A549 (cell line): ENCODE data around the gene GLIS1. TPM values are rescaled to one million over a fixed set of nuclear protein-coding genes. Genes with fewer than 3 reads are reported as not detected.

Experiments
- ATAC-seq, 2 experiments: fragments of 200-7000 bp in 1 of 2; fragments of >200 bp in 1 of 2; cut with Nextera tagmentation in 1 of 2; cut with Tn5 transposase in 1 of 2; 3 replicates each; pipeline versions ENCODE4 v1.8.0 to v1.9.1; 2018 to 2020; ENCODE audit warnings: mild to moderate bottlenecking in 1 of 2, moderate library complexity in 1 of 2
- CTCF ChIA-PET: fragments of 300-600 bp; sonication (Branson Sonifier 250); formaldehyde crosslinking; extraction: SDS; loops from one replicate; lab custom pipeline; 2021; ENCODE audit warnings: antibody characterized with exemption, inconsistent platforms; lab: Yijun Ruan, JAX
- POLR2A ChIA-PET: fragments of 350-600 bp; formaldehyde crosslinking; extraction: SDS; loops from one replicate; lab custom pipeline; 2021; ENCODE audit warnings: antibody characterized with exemption, inconsistent platforms; lab: Yijun Ruan, JAX
- DNase-seq, 2 experiments: peaks; one replicate each; pipeline versions ENCODE4 v3.0.0 to v3.0.0-alpha.2; 2011 to 2016; ENCODE audit warnings: low read depth in 1 of 2, low spot score in 1 of 2
- FAIRE-seq: peaks from 2 replicates; lab custom pipeline; 2011; peaks lifted over from hg19 to GRCh38; lab: Jason Lieb, UNC
- H3K27ac ChIP-seq, 2 experiments: fragments of >200 bp; sonication (Bioruptor Twin); formaldehyde crosslinking; 3 replicates each; pipeline ENCODE4 v1.5.1; 2016 to 2017
- H3K4me1 ChIP-seq: fragments of >200 bp; sonication (Bioruptor Twin); formaldehyde crosslinking; 3 replicates; pipeline ENCODE4 v1.6.1; 2016
- H3K4me2 ChIP-seq: fragments of >200 bp; sonication (Bioruptor Twin); formaldehyde crosslinking; 3 replicates; pipeline ENCODE4 v1.6.1; 2016
- H3K4me3 ChIP-seq: fragments of >200 bp; sonication (Bioruptor Twin); formaldehyde crosslinking; 3 replicates; pipeline ENCODE4 v1.5.1; 2016
- H3K9me3 ChIP-seq: fragments of >200 bp; sonication (Bioruptor Twin); formaldehyde crosslinking; 3 replicates; pipeline ENCODE4 v1.6.1; 2016
- CEBPB ChIP-seq, 2 experiments: fragments of >200 bp in 1 of 2; sonication (Bioruptor Twin) in 1 of 2; formaldehyde crosslinking in 1 of 2; IDR thresholded peaks; 2 replicates each; pipeline ENCODE4 v1.6.1; 2012 to 2016
- E2F6 ChIP-seq: IDR thresholded peaks from 2 replicates; pipeline ENCODE4 v1.6.1; 2012; ENCODE audit warnings: low read depth, borderline replicate concordance
- EHMT2 ChIP-seq: fragments of 200-600 bp; sonication (generic); IDR thresholded peaks from 2 replicates; pipeline ENCODE4 v1.6.1; 2016; ENCODE audit warnings: antibody characterized with exemption, low read depth, mild to moderate bottlenecking, moderate library complexity
- EP300 ChIP-seq, 2 experiments: fragments of >200 bp; sonication (Bioruptor Twin); formaldehyde crosslinking; IDR thresholded peaks; 2 replicates in 1 of 2; 3 replicates in 1 of 2; pipeline ENCODE4 v1.6.1; 2016 to 2017
- FOXS1 ChIP-seq: fragments of 250-450 bp; sonication (Bioruptor Pico); IDR thresholded peaks from 2 replicates; pipeline ENCODE4 v1.5.0; 2020; ENCODE audit warnings: mild to moderate bottlenecking, moderate library complexity
- HDAC2 ChIP-seq: fragments of 200-600 bp; sonication (generic); IDR thresholded peaks from 2 replicates; pipeline ENCODE4 v1.6.1; 2016
- HMGXB4 ChIP-seq: fragments of 250-450 bp; sonication (Bioruptor Pico); IDR thresholded peaks from 2 replicates; pipeline ENCODE4 v1.5.0; 2021; ENCODE audit warnings: mild to moderate bottlenecking, moderate library complexity, borderline replicate concordance
- JUNB ChIP-seq: fragments of >200 bp; sonication (Bioruptor Twin); formaldehyde crosslinking; IDR thresholded peaks from 2 replicates; pipeline ENCODE4 v1.6.1; 2016
- MAX ChIP-seq: IDR thresholded peaks from 2 replicates; pipeline ENCODE4 v1.6.1; 2012
- MAZ ChIP-seq: fragments of 150-350 bp; IDR thresholded peaks from 2 replicates; pipeline ENCODE4 v1.6.1; 2014; ENCODE audit warnings: antibody characterized with exemption, low read depth, low read length, borderline replicate concordance
- POLR2A ChIP-seq: IDR thresholded peaks from 2 replicates; pipeline ENCODE4 v1.6.1; 2012; ENCODE audit warnings: mild to moderate bottlenecking, low read length
- RAD21 ChIP-seq, 2 experiments: fragments of >200 bp in 1 of 2; sonication (Bioruptor Twin) in 1 of 2; formaldehyde crosslinking in 1 of 2; IDR thresholded peaks in 1 of 2; conservative IDR thresholded peaks in 1 of 2; 2 replicates in 1 of 2; 3 replicates in 1 of 2; pipeline ENCODE4 v1.6.1; 2012 to 2018; ENCODE audit warnings: inconsistent platforms in 1 of 2
- RARB ChIP-seq: fragments of 250-450 bp; sonication (Bioruptor Pico); IDR thresholded peaks from 2 replicates; pipeline ENCODE4 v1.8.0; 2021; ENCODE audit warnings: mild to moderate bottlenecking, moderate library complexity
- RCOR1 ChIP-seq: fragments of 150-350 bp; IDR thresholded peaks from 2 replicates; pipeline ENCODE4 v1.6.1; 2014; ENCODE audit warnings: antibody characterized with exemption, low read length, low read depth
- RNF2 ChIP-seq: fragments of 200-600 bp; sonication (generic); IDR thresholded peaks from 2 replicates; pipeline ENCODE4 v1.6.1; 2016; ENCODE audit warnings: low read depth, mild to moderate bottlenecking, antibody characterized with exemption, moderate library complexity, borderline replicate concordance
- SREBF2 ChIP-seq: fragments of 450-650 bp; IDR thresholded peaks from 2 replicates; pipeline ENCODE4 v1.6.1; 2014; ENCODE audit warnings: mild to moderate bottlenecking, moderate library complexity
- TFCP2L1 ChIP-seq: fragments of 250-450 bp; sonication (Bioruptor Pico); IDR thresholded peaks from 2 replicates; pipeline ENCODE4 v1.5.0; 2021; ENCODE audit warnings: mild to moderate bottlenecking
- TP53 ChIP-seq: fragments of 250-450 bp; sonication (Bioruptor Pico); IDR thresholded peaks from 2 replicates; pipeline ENCODE4 v1.5.0; 2021; ENCODE audit warnings: mild to moderate bottlenecking, moderate library complexity
- USF2 ChIP-seq: fragments of 450-650 bp; IDR thresholded peaks from 2 replicates; pipeline ENCODE4 v1.6.1; 2014; ENCODE audit warnings: antibody characterized with exemption
- WGBS: methylation state at CpG from one replicate; pipeline ENCODE4 v1.1.6; 2017; ENCODE audit errors: missing lambda C conversion rate; 5-methylcytosine and 5-hydroxymethylcytosine counted together
- polyA plus RNA-seq, 4 experiments: library from polyadenylated mRNA; depleted of rRNA in 3 of 4; stranded (reverse); fragments of >200 nt; fragmentation: RNase III in 1 of 4; extraction: RNeasy Plus Mini Kit Qiagen cat#74134 plus additional on column Dnase treatment in 1 of 4; gene quantifications; 2 replicates in 3 of 4; 3 replicates in 1 of 4; pipeline ENCODE4 v1.2.3, GENCODE V29; 2011 to 2017
- TF ChIP-seq, protein P1 (sequence below): IDR thresholded peaks from 2 replicates; pipeline ENCODE4 v1.6.1; 2012

GLIS1 gene
- polyA plus RNA-seq, 2 of the 4 experiments (the other 2 are of a cell fraction) = 0.04 TPM; not detected in 1

DNA sequence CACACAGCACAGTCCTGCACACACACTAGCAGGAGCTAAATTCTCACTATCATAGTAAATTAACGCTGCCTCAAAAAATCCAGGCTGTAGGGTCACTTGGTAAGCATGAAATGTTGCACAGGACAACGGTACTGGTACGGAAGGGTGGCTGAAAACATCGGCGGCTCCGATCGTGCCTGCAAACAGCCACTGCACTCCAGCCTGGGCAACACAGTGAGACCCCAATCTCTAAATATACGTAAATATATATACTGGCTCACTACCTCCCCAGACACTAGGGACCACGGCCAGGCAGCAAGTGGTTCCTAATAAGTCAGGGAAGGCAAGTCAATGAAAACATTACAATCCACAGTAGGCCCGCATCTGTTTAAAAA is 44.3 kb downstream of the GLIS1 start (continued):
- TF ChIP-seq RCOR1 (no peak), HMGXB4 (CRISPR knock-in tag) (no peak), RNF2 (no peak), HDAC2 (no peak)

DNA sequence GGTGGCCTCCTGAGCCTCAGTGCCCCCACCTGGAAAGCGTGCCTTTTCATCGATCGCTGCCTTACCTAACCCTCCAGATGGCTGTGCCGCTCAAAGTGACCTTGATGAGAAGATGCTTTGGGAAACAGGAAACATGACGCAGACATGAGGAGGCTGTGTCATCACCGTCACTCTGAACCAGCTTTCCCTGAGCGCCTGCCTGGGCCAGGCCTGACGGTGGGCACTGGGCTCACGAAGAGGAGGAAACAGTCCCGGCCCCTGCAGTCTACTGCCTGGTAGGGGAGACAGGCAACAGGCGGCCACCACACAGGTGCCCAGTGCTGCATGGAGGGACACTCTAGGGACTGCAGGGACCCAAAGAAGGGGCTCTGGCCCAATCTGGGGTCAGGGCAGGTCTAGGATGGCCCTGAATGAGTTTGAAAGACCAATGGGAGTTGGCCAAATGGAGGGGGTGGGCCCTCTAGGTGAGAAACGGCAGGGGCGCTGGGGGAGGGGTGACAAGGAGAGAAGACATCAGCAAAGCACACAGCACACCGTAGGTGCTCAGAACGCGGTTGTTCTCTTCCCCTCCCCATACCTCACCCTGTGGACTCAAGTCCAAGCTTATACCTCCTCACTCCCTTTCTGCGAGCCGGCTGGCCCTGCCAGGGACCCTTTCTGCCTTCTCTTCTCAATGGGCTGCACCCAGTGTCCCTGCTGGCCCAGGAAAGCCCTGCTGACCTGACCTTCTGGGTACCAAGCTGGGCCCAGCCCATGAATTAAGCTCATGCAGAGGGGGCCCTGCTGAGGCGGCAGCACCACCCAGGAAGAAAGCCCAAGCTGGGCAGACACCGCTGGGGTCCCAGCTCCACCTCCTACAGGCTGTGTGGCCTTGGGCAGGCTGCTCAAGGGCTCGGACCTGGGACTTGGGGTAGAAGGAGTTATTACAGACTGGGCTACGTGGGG is 44.9 kb downstream of the GLIS1 start:
- no peak for ATAC-seq
- no peak overlapping the region for H3K4me2 ChIP-seq
- ChIA-PET CTCF (interaction anchor here (1.5 to 2.0 kb wide), 3 partner anchors 8 to 13 kb away, joined by 3 to 10 read pairs (median 5); no protein-coding TSS in a partner anchor), POLR2A (no interaction called here)
- H3K4me3 ChIP-seq = no peak overlapping the region
- no peak for FAIRE-seq
- no peak for DNase-seq
- TF ChIP-seq CEBPB (IDR thresholded peaks at IDR 0.05) (no peak), EP300 (IDR thresholded peaks at IDR 0.05) (no peak), RARB (CRISPR knock-in tag) (no peak), SREBF2 (no peak), HMGXB4 (CRISPR knock-in tag) (no peak), EHMT2 (no peak), MAZ (no peak), TFCP2L1 (CRISPR knock-in tag) (no peak), POLR2A (no peak), TP53 (no peak), RCOR1 (no peak), MAX (no peak), USF2 (no peak), RAD21 (conservative IDR thresholded peaks at IDR 0.05 in 1 of 2, IDR thresholded peaks at IDR 0.05 in 1 of 2) (no peak), JUNB (no peak), E2F6 (no peak), FOXS1 (CRISPR knock-in tag) (no peak)
- TF ChIP-seq, protein P1, sequence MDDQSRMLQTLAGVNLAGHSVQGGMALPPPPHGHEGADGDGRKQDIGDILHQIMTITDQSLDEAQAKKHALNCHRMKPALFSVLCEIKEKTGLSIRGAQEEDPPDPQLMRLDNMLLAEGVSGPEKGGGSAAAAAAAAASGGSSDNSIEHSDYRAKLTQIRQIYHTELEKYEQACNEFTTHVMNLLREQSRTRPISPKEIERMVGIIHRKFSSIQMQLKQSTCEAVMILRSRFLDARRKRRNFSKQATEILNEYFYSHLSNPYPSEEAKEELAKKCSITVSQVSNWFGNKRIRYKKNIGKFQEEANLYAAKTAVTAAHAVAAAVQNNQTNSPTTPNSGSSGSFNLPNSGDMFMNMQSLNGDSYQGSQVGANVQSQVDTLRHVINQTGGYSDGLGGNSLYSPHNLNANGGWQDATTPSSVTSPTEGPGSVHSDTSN = no peak
- H3K4me1 ChIP-seq = no peaks in the 10 kb centered on the region
- no peak overlapping the region for H3K27ac ChIP-seq
- no peaks in the 10 kb centered on the region for H3K9me3 ChIP-seq
- WGBS = 76% methylated on average over 8 of the region's 22 CpGs
